Amniotic stem cell (primary cell): ENCODE results near the gene CWC22.
"Not testable (repeated sequence)": the region's sequence is repeated elsewhere in the genome, so short reads cannot be mapped to it uniquely, and the experiment has no call there.

ENCODE experiments used
- DNase-seq: peaks from one replicate; lab custom pipeline; 2025; lab: John Stamatoyannopoulos, UW

CWC22 gene

DNA sequence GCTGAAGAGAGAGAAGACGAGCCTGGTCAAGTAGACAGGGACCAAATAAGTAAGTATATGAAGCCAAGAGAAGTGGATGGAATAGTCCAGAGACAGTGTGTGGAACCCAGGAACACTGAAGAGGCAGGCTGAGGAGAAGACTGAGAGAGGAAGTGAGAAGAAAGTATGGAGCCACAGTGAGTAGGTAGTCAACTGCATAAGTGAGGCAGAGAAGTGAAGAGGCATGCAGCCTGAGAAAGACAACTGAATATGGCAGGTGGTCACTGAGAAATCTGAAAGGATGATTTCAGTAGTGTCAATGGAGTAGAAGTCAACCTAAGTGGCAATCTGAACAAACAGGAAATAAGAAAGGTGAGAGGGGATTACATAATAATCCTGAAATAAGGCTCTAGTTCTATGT is 55.4 kb downstream of the CWC22 start:
- DNase-seq: no peak

DNA sequence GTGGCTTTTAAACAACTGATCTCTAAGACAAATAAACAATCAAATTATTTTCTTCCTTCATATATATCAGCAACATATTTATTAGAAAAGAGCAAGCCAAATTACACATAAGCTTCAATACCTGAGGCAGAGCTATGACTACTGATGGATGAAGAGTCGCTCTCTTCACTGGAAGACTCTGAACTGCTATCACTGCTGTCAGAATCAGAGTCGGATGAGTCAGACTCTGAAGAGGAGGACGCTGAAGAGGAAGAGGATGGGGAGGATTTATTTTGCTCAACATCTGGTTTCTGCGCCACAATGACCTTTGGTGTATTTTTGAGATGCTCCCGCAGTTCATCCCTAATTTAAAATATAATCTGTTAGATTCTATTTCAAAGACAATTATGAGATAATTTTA is 56.7 kb downstream of the CWC22 start:
- no peak for DNase-seq

GRCh38 chr2:179949438-179949837 is 57.7 kb downstream of the CWC22 start:
- no peak for DNase-seq

GRCh38 chr2:179948058-179948457 is 59.0 kb downstream of the CWC22 start:
- no peak for DNase-seq

GRCh38 chr2:179946810-179947615 is 60.1 kb downstream of the CWC22 start:
- no peak for DNase-seq

- no peak for DNase-seq
These were observed 60.8 kb downstream of the CWC22 start for GRCh38 chr2:179946346-179946745.

- DNase-seq: no peak
These were observed 67.8 kb downstream of the CWC22 start for GRCh38 chr2:179939259-179939658.

GRCh38 chr2:179938026-179938425 is 69.1 kb downstream of the CWC22 start:
- no peak for DNase-seq

DNA sequence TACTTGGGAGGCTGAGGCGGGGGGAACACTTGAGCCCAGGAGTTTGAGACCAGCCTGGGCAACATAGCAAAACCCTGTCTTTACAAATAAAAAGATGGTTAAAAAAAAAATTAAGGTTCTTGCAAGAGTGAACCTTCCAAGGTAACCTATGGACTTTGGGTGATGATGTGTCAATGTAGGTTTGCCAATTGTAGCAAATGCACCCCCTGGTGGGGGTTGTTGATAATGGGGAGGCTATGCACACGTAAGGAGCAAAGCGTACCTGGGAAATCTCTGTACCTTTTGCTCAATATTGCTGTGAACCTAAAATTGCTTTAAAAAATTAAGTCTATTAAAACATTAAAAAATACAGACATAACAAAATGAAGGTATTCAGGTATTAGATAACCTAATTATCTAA is 70.4 kb downstream of the CWC22 start:
- no peak for DNase-seq

DNA sequence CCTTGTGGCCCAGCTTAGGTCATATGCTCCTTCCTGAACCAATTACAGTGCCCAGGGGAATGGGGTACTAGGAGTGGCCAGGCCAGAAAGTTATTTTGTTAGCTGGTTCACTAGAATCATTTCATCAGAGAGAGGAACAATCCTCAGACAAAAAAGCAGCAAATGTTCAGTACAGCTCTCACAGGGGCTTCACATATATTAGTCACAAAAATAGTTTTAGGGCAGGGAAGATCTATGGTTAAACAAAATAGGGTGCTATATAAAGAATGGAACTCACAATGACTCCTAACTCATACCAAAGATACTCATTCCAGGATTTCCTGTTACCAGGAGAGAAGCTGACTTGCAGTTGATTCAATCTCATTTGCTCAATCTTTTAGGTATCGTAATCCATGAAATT is 71.0 kb downstream of the CWC22 start:
- no peak for DNase-seq

GRCh38 chr2:179932786-179933185 is 74.3 kb downstream of the CWC22 start:
- no peak for DNase-seq

DNA sequence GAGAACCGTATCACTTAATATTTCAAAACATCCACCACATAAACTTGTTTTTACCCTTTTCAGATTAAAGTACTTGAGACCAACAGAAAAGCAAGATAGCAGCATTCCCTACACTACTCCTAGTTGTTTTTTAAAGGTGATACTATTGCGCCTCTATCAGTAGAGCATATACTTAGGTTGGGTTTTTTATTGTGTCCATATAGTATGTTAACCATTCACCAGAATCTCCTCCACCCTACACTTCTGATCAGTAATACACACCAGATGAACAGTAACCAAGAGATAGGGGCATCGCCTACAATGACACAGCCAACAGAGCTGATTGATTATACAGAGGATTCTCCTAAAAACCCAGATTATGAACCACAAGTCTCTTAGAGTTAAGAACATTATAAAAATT is 75.6 kb downstream of the CWC22 start:
- no peak for DNase-seq

DNA sequence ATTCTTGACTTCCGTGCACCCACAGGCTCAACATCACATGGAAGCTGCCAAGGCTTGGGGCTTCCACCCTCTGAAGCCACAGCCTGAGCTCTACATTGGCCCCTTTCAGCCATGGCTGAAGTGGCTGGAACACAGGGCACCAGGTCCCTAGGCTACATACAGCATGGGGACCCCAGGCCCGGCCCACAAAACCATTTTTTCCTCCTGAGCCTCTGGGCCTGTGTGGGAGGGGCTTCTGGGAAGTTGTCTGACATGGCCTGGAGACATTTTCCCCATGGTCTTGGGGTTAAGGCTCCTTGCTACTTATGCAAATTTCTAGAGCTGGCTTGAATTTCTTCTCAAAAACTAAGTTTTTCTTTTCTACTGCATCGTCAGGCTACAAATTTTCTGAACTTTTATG is 77.1 kb downstream of the CWC22 start:
- not testable (repeated sequence) for DNase-seq

DNA sequence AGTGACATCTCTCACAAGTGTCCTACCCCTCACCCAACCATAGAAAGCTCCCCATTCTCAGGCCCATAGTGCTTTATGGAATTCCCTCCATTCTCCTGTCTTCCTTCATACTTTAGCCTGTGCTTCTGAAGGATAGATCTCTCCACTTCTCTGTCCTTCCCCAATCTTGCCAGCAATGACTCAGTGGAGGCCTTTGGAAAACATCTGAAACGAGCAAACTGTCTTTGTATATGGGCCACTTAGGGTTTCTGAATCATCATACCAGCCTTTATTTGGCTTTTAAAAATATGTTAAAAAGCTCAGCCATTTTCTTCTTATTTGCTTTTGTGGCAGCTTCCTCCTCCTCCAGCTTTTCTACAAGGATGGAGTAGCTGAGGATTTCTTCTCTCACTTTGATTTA is 80.1 kb downstream of the CWC22 start:
- no peak for DNase-seq

- DNase-seq: no peak
These were observed 81.4 kb downstream of the CWC22 start for GRCh38 chr2:179925713-179926112.

DNA sequence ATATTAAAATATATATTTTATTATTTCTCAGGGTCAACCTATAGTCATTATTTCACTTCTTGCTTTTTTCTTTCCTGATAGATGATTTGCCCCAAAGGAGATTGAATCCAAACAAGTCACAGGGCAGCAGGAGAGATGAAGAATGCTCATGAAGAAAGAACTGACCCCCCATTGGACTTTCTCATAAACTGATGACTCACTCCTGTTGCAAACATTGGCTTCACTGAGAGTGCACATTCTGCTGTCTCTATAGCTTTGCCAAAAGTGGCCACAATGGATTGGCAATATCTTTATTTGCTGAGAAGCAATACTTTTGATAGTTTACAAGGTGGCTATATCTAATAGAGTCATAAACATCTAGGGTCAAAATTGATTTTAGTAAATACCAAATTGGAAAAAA is 89.8 kb downstream of the CWC22 start:
- DNase-seq: no peak

DNA sequence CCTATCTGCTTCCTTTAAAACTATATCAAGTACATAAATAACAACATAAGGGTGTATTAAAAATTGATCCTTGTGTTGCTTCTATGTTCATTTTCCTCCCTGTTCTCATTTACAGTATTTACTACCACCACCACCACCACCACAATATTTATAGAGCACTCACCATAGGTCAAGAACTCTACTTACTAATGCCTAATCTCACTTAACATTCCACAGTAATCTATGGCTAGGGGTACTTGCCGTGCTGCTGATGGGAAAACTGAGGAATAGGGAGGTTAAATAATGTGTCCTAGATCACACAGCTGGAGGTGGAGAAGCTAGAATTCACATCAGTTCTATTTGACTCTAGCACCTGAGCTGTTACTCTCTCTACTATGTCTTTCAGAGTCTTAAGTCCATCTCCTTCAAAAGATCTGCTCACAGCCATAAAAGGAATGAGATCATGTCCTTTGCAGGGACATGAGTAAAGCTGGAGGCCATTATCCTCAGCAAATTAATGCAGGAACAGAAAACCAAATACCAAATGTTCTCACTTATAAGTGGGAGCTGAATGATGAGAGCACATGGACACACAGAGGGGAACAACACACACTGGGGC is 91.6 kb downstream of the CWC22 start:
- no peak for DNase-seq

- DNase-seq: no peak
These were observed 93.3 kb downstream of the CWC22 start for GRCh38 chr2:179913809-179914208.

DNA sequence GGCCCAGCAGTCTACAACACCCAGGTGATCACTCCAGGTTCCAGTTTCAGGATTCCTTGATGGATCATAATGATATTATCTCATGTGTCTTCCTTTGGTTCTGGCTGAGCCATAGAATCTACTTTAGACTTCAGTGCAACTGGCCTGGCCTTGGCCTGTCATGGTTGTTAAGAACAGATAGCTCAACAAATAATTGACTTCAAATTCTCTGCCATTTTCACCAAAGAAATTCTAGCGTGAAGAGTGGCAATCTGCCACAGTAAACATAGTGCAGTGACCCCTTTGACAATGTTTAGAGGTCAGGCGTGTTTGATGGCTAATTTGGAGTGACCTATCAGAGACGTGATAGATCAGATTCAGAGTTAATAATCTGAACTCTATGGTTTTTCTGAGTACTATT is 95.5 kb downstream of the CWC22 start:
- DNase-seq: no peak

GRCh38 chr2:179910735-179911113 is 96.4 kb downstream of the CWC22 start:
- no peak for DNase-seq

GRCh38 chr2:179909845-179910734 is 97.0 kb downstream of the CWC22 start:
- DNase-seq: no peak

DNA sequence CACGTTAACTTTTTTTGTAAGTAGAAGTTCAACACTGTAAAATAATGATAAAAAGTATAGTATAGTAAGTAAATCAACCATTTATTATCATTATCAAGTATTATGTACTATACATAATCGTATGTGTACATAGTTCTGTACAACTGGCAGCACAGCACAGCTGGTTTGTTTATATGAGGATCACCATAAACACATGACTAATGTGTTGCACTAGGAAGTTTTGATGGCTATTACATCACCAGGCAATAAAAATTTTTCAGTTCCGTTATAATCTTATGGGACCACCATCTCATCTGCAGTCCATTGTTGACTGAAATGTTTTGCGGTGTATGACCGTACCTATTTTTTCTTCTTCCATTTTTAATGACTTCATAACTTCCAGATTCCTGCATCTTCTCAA is 106.4 kb downstream of the CWC22 start:
- no peak for DNase-seq

GRCh38 chr2:179899666-179900065 is 107.4 kb downstream of the CWC22 start:
- no peak for DNase-seq
